ENCODE measurements around the gene KDM4C.
"Not testable (repeated sequence)": the region's sequence is repeated elsewhere in the genome, so short reads cannot be mapped to it uniquely, and the experiment has no call there.

The KDM4C gene

DNA sequence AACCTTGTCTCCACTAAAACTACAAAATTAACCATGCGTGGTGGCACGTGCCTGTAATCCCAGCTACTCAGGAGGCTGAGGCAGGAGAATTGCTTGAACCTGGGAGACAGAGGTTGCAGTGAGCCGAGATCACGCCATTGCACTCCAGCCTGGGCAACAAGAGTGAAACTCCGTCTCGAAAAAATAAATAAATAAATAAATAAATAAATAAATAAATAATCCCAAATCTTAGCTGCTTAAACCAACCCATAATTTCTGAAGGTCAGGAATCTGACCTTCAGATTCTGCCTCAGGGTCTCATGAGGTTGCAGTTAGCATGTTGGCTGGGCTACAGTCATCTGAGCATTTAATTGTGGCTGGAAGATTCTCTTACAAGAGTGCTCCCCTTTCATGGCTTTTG, 48.5 kb downstream of the KDM4C start:
- DNase-seq (ENCODE audit: low read depth in 2 of 2) = not testable (repeated sequence)

DNA sequence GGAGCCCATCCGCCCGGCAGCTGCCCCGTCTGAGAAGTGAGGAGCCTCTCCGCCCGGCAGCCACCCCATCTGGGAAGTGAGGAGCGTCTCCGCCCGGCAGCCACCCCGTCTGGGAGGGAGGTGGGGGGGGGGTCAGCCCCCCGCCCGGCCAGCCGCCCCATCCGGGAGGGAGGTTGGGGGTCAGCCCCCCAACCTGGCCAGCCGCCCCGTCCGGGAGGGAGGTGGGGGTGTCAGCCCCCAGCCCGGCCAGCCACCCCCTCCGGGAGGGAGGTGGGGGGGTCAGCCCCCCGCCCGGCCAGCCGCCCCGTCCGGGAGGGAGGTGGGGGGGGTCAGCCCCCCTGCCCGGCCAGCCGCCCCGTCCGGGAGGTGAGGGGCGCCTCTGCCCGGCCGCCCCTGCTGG, 49.9 kb downstream of the KDM4C start:
- DNase-seq (ENCODE audit: low read depth in 2 of 2) = not testable (repeated sequence)

DNA sequence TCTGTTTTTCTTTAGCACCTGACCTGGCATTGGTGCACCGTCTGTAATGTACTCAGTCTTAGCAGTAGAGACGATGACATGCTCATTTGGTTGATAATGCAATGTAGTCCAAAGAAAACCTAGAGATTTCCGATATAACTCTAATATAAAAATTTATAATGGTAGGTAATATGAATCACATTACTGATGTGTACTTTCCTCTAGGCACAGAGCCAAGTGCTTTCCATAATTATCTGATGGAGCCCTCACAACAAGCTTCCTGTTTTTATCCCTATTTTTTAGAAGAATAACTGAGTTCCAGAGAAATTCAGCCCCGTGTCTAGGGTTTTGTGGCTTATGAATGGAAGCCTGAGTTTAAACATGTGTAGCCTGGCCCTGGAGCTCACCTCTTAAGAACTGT, 53.7 kb downstream of the KDM4C start:
- DNase-seq (ENCODE audit: low read depth in 2 of 2) = no peak

DNA sequence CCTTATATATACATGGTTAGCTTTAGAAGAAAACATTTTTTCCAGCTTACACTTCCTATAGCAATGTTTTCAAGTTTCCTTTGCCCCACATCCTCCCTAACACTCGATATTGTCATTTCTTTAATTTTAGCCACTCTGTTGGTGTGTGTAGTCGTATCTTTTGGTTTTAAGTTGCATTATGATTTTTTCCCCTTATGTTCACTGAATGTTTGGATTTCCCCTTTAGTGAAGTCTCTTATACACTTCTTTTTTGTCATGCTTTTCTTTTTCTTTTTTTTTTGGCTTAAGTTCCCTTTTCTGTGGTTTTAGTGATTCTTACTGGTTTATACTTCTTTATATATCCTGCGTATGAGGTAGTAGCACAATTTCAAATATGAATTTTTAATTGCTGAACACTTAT, 58.8 kb downstream of the KDM4C start:
- DNase-seq (ENCODE audit: low read depth in 2 of 2) = no peak

DNA sequence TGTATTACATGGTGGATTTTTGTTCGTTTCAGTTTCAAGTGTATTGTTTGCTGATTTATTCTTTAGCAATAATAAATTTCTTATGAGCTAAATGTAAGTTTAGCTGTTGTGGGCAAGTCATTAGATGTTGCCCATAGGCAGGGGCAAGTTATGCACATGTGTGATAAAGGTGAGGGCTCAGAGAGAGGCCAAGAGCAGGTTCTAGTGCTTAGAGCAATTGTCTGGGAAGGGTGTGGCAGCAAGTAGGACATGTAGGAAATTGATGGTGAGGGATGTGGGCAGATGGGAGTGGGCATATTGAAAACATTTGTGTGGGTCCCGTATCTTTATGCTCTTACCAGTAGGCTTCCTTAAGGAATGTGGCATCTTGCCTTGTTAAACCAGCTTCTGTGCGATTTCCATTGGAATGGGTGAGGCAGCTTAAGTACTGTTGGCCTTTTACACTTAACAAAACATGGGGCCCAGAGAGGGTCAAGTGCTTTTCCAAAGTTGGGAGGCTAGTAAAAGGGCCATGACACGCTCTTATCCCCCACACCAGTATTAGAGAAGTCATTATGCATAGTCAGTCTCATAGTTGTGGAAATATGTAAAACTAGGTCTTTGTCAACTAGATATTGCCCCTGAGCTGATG, 60.6 kb downstream of the KDM4C start:
- no peak for DNase-seq (ENCODE audit: low read depth in 2 of 2)

DNA sequence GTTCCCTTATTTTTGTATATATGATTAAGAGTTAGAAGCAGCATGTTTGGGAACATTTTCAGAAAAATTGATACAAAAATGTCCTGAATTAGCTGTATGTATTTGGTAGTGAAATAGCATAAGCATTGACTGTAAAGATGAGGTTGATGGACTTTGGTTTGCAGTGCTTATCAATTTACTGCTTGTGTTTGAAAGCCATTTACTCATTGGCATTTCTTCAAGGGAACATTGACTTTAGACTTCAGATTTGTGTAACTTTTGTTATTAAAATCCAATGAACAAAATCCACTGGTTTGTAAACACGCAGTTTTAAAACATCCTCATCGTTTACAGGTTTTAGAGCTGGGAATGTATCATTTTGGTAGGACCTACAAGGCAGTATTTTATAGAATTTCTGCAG, 61.3 kb downstream of the KDM4C start:
- no peak for DNase-seq (ENCODE audit: low read depth in 2 of 2)

DNA sequence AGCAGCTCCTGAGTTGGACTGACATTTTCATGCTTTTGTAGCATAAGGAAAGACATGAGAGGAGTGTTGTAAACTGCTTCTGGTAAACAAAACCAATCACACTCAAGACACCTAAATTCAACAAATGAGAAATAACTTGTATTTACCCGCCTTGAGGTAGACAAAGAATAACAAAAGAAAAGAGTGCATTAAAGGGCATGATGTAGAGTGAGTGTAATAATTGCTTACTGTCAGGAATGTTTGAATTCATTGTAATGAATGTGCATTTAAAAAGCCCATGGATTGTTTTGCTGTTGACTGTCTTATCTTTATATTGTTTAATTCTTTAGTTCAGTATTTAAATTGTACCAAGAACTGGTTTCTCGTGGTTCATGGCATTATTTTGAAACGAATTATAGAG, 61.8 kb downstream of the KDM4C start:
- no peak for DNase-seq (ENCODE audit: low read depth in 2 of 2)

DNA sequence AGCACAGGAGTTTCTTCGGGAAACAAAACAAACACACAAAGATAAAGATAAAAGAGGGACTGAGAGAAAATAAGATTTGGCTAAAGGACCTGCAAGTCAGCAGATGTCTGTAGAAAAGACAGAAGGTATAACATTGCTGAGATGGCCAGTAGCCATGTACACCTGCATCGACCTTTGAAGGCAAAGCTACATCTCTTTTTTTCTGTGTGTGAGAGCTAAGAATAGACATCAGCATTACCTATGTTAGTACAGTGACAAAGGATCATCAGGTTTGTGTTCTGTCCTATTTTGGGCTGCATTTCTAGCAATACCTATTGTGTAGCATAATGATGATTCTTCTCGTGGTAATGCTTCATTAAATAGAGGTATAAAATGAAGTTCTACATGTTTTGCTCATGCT, 64.9 kb downstream of the KDM4C start:
- DNase-seq (ENCODE audit: low read depth in 2 of 2) = no peak

DNA sequence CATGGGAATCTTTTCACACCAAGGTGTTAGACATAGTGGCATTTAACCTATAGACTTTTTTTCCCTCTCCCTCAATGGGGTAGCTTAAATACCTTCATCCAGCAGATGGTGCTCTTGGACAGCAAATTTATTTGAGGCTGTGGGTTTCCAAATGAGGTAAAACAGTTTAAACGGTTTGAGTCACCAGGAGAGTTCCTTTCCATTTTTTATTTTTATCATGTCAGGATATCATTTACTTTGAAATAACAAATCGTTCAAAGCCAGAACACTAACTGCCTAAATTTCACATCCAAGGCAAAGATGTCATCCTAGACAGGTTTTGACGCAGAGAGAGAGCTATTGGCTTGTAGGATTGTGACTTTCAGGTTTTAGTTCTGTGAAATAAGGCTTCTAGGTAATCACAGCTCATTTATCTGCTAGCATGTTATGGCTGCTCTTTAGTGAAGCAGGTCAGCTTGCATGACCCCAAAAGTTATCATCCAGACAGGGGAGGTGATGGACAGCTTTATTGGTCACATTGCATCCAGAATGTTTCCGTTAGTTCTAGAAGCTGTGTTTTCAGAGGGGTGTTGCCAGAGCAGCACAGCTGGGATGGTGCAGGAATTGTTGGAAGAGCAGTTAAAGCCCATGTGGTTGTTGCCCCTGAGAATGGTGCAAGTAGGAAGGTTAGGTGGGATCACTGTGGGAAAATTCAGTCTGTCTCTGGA, 69.8 kb downstream of the KDM4C start:
- no peak for DNase-seq (ENCODE audit: low read depth in 2 of 2)

DNA sequence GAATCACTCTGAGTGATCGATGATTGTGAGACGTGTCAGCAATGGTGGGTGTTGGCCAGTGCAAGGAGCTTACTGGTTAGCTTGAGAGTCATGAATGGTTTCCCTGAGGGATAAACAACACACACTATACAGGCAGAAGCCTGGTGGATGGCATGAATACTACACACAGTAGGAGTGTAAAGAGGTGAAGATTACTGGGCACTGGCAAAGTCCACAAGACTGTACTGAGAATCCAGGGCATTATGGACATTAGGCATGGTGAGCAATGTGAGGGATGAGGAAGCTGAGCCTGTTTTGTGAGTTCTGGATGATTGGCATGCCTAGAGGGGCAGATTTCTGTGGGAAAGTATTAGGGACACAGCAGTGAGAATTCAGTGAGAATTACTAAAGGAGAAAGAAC, 71.3 kb downstream of the KDM4C start:
- no peak for DNase-seq (ENCODE audit: low read depth in 2 of 2)

DNA sequence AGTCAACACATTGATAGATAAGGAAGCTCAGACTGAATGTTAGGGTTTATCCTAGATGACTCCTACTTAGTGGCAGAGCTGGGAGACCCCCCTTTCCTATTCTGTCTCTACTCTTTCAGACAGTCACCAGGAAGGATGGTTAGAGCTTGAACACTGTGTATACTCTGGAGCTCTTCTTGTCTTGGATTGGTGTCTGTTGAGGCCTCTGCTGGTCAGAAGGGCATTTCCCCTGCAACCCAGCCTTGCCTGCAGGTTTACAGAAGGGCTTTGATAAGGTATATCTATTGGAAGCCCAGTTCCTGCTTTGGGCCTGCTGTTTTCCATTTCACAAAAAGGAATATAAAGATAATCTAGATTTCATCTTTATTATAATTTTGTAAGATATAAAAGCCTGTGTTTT, 71.8 kb downstream of the KDM4C start:
- DNase-seq (ENCODE audit: low read depth in 2 of 2) = no peak

DNA sequence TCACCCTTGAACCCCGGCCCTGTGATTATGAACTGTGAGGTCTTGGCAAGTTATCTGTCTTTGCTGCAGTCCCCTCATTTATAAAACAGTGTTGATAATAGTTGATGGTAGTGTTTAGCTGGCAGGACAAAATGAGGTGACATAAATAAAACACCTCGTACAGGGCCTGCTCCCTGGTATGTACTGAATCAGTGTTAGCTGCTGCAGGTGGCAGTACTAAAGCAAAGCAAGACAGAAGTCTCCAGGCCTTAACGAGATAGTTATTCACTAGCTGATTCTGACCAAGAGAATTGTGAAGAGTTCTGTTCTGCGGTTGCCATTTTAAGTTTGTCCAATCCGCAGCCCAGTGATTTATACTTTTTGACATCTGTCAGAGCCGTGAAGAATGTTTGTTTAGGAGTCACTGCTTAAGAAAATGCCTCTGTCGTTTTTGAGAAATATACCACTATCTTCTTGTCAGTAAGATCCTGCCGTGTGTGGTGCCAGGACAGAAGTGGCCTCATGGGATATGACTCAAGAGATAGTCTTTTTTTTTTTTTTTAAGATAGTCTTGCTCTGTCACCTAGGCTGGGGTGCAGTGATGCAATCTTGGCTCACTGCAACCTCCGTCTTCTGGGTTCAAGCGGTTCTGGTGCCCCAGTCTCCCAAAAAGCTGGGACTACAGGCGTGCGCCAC, 75.9 kb downstream of the KDM4C start:
- DNase-seq (ENCODE audit: low read depth in 2 of 2) = no peak

DNA sequence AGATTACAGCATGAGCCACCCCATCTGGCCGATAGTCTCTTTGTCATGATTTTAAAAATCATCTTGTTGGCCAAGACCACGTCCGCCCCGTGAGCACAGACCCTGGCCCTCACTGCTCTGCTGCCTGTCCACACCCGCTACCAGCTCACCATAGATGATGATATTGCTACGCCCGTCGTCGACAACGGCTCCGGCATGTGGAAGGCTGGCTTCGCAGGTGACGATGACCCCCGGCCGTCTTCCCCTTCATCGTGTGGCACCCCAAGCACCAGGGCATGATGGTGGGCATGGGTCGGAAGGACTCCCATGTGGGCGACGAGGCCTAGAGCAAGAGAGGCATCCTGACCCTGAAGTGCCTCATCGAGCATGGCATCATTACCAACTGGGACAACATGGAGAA, 76.5 kb downstream of the KDM4C start:
- DNase-seq (ENCODE audit: low read depth in 2 of 2) = no peak

DNA sequence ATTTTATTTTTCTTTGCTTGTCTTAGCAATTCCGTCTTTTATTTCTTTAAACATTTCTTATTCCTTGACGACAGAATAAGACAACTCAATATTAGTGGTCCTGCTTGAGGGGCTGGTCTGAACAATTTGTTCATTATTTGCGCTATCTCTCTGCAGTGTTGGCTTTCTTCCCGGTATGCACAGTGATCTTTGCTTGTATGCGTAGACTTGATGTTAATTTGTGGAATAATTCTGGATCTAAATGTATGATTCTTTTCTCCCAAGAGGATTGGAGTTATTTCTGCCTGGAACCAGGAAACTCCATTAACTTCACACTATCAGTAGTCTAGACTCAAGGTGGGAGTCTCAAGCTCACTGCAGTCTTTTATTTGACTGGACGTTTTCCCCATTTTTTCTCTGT, 80.4 kb downstream of the KDM4C start:
- no peak for DNase-seq (ENCODE audit: low read depth in 2 of 2)

DNA sequence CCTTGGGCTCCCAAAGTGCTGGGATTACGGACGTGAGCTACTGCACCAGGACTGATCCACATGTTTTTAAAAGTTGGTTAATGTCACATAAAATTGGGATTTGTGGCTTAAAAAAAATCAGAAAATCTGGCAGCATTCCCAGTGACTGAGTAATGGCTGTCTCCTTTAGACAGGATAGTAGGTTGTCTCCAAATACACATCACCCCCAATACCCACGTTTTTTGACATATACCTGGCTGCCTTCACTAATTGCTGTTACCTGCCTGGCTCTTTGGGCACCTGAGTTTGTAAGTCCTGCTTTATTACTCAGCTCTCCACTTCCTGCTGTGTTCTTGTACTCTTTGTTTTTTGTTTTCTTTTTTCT, 84.8 kb downstream of the KDM4C start:
- DNase-seq (ENCODE audit: low read depth in 2 of 2) = no peak

DNA sequence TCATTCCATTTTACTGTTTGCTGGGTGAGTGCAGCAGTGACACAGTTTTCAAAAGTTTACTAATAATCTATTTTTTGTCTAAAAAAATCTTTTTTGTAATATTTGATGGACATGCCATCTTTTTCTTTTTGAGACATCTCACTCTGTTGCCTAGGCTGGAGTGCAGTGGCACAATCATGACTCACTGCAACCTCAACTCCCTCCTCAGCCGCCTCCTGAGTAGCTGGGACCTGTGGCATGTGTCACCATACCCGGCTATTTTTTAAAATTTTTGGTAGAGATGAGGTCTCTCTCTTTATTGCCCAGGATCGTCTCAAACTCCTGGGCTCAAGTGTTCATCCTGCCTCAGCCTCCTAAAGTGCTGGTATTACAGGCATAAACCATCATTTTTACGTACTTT, 86.0 kb downstream of the KDM4C start:
- no peak for DNase-seq (ENCODE audit: low read depth in 2 of 2)

DNA sequence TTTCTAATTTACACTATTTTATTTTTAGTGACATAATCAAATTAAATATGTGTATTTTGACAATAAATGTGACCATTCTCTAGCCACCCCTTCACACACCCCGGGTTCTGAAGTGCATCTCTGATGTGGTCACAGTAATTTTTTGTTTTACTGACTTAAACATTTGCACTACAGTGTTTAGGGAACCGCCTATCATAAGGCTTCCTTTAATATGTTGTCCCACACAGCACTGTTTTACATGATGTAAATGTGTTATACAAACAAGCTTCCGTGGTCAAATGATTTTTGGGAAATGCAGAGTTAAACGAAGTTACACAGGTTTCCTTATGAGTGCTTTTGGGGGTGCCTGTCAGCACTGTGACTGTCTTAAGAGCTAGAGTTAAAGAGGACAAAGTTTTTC, 86.5 kb downstream of the KDM4C start:
- DNase-seq (ENCODE audit: low read depth in 2 of 2) = no peak

DNA sequence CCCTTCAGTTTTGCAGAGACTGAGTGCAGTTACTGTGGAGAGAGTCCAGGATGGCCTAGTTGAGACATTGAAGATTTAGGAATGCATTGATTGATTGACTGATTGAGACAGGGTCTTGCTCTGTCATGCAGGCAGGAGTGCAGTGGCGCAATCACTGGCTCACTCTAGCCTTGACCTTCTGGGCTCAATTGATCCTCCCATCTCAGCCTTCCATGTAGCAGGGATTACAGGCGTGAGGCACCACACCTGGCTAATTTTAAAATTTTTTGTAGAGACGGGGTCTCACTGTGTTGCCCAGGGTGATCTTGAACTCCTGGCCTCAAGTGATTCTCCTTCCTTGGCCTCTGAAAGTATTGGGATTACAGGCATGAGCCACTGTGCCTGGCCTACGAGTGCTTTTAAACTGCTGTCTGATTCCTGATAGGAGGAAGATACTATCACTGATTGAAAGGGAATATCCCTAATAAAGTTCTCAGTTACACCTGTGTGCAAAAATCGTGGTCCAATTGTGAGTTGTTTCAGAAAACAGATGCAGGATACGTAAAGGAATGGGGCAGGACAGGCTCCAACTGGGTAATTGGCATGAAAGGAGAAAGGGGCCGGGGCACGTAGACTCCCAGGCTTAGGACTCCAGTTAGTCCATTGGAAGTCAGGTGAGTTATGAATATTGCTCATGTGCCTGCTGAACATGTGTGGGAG, 87.5 kb downstream of the KDM4C start:
- DNase-seq (ENCODE audit: low read depth in 2 of 2) = no peak

DNA sequence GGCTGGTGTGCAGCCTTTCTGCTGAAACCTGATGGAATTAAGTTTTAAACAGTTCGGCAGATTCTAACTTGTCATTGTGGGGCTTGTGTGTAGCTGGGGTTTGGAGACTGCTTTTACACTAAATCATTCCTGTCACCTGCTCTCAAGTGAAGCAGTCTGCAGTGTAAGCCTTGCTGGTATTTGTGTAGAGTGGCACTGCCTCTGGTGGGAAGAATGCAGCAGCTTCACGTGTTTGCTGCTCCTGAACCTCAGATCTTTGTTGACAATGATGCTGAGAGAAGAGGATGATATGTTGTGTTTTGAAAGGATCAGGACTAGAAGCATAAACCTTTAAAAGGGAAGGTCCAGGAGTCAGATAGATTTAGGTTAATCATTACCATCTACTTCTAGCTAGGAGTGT, 88.1 kb downstream of the KDM4C start:
- DNase-seq (ENCODE audit: low read depth in 2 of 2) = no peak

DNA sequence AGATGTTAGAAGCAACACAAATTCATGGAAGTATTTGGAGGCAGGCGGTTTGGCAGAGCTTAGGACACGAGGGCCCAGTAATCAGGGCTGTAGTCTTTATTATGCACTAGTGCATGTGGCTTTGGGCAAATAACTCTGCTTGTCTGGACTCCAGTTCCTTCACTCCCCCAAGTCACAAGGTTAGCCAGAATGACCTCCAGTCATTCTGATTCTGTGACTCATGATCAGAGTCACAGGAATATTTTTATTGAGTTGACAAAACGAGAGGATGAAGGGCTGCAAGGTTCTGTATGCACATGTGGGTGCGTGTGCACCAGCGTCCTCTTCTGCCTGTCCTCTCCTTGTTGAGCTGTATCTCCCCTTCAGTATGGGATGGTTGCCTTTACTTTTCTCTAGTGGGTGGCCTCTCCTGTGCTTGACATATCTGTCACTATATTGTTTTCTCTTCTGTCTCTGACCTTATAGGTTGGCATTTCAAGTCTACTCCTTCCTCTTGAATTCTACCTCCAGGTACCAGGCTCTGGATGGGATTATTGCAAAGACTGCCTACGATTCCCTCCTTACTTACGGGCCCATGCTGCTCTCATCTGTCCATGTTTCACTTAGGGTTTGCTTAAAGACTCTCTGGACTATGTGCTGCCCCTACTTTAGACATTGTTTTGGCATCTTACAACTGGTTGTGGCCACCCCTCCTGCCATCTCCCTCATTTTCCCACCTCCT, 94.6 kb downstream of the KDM4C start:
- no peak for DNase-seq (ENCODE audit: low read depth in 2 of 2)

DNA sequence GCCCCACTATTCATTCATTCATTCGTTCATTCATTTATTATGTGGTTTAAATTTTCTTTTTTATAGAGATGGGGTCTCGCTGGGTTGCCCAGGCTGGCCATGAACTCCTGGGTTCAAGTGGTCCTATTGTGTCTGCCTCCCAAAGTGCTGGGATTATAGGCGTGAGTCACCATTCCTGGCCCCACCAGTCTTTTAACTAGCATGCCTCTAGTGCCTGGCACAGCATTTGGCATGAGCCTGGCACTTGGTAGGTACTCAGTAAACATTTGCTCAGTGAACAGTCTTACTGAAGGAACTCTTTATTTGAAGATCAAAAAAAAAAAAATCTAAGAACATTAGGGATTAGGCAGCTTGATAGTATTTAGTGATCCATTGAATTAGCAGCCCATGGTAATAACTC, 98.1 kb downstream of the KDM4C start:
- DNase-seq (ENCODE audit: low read depth in 2 of 2) = no peak

DNA sequence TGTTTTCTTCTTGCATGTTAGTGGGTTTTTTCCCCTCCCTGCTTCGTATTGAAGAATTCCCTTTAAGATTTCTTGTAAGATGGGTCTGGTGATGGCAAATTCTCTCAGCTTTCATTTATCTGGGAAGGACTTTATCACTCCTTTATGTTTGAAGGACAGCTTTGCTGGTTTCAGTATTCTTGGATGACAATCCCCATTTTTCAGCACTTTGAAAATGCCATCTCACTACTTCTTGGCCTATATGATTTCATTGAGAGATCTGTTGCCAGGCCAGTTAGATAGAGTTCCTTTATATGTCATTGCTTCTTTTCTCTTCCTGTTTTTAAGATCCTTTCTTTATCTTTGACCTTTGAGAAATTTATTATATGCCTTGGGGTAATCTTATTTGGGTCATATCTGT, 106.3 kb downstream of the KDM4C start:
- DNase-seq (ENCODE audit: low read depth in 2 of 2) = no peak
